K562 treated with DMSO at 1 percent for 4 hours (cell line): ENCODE measurements around the gene TDRD6. TPM values are rescaled to one million over a fixed set of nuclear protein-coding genes. Genes with fewer than 3 reads are reported as not detected.

ENCODE experiments used
- total RNA-seq: library from RNA; unstranded; fragments of 300-600 nt; gene quantifications from 2 replicates; pipeline ENCODE4 v1.2.3, GENCODE V29; 2022; ENCODE audit not compliant: insufficient read depth

The TDRD6 gene
- total RNA-seq: 0.15 and 0.33 TPM in 2 replicates

DNA sequence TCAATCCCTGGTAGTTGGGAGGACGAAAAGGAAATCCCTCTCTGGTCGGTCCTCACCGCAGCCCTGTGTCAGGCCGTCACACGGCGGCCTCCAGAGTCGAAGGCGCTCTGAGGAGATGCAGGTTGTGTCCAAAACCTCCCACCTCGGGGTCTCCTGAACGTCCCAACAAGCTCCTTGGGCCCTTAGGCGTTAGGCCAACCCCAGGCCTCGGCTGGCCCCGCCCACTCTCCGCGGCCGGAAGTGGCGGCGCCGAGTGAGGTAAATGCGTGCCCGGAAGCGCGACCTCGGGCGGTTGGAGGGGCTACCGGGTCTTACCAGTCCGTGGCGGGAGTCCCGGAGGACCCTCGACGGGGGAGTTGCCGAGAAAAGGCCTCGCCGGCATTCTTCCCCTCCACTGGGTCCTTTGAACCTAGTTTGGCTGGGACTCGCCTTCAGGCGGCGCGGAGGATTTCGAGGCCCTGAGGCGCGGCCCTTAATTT lies at the start of gene TDRD6:
TDRD6 (plus strand) TSS at position 267 of the 479 bp plus-strand sequence. CDS start 244 bp downstream, outside the sequence.

DNA sequence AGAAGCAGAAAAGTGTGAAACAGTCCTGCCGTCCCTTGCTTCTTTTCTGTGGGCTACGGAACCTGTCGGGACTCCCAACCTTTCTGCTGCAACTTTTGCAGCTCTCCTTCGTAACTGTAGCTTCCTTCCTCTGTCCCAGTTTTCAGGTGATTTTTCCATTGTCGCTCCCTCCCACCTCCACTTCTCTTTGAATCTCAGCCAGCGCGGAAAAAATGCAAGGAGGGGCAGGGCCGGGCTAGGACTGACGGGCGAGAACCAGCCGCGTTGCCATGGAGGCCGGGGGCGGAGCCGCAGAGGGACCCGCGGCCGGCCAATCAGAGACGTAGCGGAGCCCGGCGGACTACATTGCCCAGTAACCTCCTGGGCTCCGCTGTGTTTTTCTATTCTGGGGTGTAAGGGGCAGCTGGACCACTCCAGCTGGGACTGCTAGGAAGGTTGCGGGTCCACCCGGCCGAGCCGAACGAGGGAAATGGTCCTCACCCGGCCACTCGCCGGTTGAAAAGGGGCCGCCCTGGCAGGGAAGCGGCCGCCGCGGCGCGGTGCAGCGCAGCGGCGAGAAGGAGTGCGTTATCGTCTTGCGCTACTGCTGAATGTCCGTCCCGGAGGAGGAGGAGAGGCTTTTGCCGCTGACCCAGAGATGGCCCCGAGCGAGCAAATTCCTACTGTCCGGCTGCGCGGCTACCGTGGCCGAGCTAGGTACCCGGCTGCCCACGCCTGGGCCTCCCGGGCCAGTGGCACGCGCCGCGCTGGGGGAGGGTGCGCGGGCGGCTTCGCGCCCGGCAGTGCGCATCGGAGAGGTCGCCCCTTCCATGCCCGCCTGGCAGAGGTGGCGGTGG lies 34.9 kb upstream of the TDRD6 start, which contains the start of the genes CYP39A1 and SLC25A27:
CYP39A1 (minus strand) TSS at position 216 of the 836 bp plus-strand sequence. CDS start 236 bp downstream, outside the sequence.
SLC25A27 (plus strand) TSS at position 373 of the 836 bp plus-strand sequence; CDS start at position 591, 218 bp downstream.

DNA sequence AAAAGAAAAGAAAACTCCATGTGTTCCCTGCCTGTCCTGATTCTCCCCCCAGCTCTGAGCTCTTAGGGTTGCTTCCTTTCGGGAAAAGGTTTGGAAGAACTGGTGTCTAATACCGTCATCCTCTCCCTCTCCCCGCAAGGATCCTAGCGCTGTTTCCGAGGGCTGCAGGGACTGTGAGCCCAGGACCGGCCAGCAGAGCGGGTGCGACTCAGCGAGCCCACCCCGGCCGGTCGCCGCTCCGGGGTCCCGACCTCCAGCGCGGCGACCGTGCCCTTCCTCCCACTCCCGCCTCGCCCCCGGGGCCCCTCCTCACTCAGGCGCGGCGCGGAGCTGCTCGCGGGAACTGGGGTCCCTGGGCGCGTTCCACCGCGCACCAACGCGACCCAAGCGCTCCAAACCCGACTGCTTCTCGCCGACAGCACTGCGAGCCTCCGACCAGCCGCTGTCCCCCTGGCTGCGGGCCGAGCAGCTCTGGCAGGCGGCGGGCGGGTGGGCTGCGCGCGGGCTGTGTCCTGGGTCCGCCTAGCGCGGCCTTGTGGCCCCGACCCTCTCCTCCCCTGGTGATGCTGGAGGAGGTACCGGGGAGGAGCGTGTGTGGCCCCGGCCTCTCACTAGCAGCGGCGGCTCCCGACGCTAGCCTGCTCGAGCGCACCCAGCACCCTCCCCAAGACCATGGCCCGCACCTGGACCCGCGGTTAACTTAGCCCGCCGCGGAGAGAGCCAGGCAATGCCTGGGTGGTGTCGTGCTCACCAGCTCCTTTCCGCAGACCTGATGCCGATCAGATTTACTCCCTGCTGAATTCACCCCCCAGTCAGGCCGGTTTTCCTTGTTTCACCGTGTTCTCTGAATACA lies 47.4 kb downstream of the TDRD6 start, which contains the start of gene PLA2G7:
PLA2G7 (minus strand) TSS at position 509 of the 853 bp plus-strand sequence. CDS start 12,484 bp downstream, outside the sequence.

DNA sequence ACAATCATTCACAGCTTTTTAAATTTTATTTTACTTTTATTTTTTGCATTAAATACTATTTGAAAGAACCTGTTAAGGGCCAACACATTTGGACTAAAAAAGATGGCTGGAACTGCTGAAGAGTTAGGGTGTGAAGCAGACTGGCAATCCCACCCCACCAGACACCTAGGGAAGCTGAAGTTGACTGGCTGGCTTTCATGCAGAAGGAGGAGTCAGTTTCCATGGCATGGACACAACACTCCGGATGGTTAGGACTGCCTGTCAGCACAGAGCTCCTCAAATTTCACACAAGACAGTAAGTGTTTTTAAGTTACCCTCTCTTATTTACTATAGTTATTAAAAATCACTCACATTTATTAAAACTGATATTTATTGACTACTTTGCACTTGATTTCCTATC lies 59.0 kb downstream of the TDRD6 start, which contains the start of gene ANKRD66:
ANKRD66 (plus strand) TSS at position 238 of the 400 bp plus-strand sequence. CDS start 5,016 bp downstream, outside the sequence.

Other genes with a start within 250 kb of the TDRD6 start
- not detected in 2 replicates for gene RCAN2, start 196.4 kb upstream of the TDRD6 start, total RNA-seq
- not detected in 2 replicates for gene CYP39A1, start 35.1 kb upstream of the TDRD6 start, total RNA-seq
- not detected in 2 replicates for gene SLC25A27, start 34.9 kb upstream of the TDRD6 start, total RNA-seq
- not detected in 2 replicates for gene PLA2G7, start 47.5 kb downstream of the TDRD6 start, total RNA-seq
- not detected in 2 replicates for gene ANKRD66, start 59.0 kb downstream of the TDRD6 start, total RNA-seq
- not detected in 2 replicates for gene MEP1A, start 105.5 kb downstream of the TDRD6 start, total RNA-seq
- not detected in 2 replicates for gene ADGRF5, start 234.1 kb downstream of the TDRD6 start, total RNA-seq